B cell (primary cell): ENCODE measurements around the gene SYT13.

Experiments
- EZH2 ChIP-seq: IDR thresholded peaks from 2 replicates; pipeline ENCODE4 v1.6.1; 2012; ENCODE audit warnings: borderline replicate concordance, low read depth, mild to moderate bottlenecking, moderate library complexity, low read length; ENCODE audit not compliant: insufficient read depth, poor library complexity, severe bottlenecking
- TF ChIP-seq, protein P1 (sequence below): fragments of 200-600 bp; IDR thresholded peaks from one replicate; pipeline ENCODE4 v1.8.0; 2022; ENCODE audit warnings: antibody characterized with exemption, mild to moderate bottlenecking

GRCh38 chr11:45247433-45247832 is 38.7 kb downstream of the SYT13 start:
- TF ChIP-seq, protein P1, sequence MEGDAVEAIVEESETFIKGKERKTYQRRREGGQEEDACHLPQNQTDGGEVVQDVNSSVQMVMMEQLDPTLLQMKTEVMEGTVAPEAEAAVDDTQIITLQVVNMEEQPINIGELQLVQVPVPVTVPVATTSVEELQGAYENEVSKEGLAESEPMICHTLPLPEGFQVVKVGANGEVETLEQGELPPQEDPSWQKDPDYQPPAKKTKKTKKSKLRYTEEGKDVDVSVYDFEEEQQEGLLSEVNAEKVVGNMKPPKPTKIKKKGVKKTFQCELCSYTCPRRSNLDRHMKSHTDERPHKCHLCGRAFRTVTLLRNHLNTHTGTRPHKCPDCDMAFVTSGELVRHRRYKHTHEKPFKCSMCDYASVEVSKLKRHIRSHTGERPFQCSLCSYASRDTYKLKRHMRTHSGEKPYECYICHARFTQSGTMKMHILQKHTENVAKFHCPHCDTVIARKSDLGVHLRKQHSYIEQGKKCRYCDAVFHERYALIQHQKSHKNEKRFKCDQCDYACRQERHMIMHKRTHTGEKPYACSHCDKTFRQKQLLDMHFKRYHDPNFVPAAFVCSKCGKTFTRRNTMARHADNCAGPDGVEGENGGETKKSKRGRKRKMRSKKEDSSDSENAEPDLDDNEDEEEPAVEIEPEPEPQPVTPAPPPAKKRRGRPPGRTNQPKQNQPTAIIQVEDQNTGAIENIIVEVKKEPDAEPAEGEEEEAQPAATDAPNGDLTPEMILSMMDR, result no peak
- no peak for TF ChIP-seq EZH2
